ENCODE data around the gene MAGEB16. TPM values are rescaled to one million over a fixed set of nuclear protein-coding genes. Genes with fewer than 3 reads are reported as not detected.

The MAGEB16 gene
- total and polyA plus RNA-seq, 2 of the 8 experiments (the other 6 are each of a cell fraction or from before 2014, with no cell fraction given) = not detected

DNA sequence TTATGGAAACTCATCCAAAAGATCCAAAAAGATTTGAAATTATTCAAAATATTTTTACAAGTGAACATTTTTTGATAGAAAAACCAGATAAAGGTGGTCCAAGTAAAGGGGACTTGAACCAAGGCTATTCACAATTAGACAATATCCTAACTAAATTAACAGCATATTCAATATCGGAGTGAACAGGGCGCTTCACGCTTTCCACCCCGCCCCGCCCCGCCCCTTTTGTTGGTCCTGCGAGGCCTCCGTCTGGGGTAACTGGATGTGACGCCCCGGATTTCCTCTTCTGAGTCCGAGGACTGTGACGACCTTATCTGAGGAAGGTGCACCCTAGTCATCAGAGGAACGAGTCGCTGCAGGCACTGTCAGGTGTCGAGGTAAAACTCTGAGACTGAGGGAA lies at the start of gene MAGEB16 (continued):
- TF ChIP-seq, protein P1, sequence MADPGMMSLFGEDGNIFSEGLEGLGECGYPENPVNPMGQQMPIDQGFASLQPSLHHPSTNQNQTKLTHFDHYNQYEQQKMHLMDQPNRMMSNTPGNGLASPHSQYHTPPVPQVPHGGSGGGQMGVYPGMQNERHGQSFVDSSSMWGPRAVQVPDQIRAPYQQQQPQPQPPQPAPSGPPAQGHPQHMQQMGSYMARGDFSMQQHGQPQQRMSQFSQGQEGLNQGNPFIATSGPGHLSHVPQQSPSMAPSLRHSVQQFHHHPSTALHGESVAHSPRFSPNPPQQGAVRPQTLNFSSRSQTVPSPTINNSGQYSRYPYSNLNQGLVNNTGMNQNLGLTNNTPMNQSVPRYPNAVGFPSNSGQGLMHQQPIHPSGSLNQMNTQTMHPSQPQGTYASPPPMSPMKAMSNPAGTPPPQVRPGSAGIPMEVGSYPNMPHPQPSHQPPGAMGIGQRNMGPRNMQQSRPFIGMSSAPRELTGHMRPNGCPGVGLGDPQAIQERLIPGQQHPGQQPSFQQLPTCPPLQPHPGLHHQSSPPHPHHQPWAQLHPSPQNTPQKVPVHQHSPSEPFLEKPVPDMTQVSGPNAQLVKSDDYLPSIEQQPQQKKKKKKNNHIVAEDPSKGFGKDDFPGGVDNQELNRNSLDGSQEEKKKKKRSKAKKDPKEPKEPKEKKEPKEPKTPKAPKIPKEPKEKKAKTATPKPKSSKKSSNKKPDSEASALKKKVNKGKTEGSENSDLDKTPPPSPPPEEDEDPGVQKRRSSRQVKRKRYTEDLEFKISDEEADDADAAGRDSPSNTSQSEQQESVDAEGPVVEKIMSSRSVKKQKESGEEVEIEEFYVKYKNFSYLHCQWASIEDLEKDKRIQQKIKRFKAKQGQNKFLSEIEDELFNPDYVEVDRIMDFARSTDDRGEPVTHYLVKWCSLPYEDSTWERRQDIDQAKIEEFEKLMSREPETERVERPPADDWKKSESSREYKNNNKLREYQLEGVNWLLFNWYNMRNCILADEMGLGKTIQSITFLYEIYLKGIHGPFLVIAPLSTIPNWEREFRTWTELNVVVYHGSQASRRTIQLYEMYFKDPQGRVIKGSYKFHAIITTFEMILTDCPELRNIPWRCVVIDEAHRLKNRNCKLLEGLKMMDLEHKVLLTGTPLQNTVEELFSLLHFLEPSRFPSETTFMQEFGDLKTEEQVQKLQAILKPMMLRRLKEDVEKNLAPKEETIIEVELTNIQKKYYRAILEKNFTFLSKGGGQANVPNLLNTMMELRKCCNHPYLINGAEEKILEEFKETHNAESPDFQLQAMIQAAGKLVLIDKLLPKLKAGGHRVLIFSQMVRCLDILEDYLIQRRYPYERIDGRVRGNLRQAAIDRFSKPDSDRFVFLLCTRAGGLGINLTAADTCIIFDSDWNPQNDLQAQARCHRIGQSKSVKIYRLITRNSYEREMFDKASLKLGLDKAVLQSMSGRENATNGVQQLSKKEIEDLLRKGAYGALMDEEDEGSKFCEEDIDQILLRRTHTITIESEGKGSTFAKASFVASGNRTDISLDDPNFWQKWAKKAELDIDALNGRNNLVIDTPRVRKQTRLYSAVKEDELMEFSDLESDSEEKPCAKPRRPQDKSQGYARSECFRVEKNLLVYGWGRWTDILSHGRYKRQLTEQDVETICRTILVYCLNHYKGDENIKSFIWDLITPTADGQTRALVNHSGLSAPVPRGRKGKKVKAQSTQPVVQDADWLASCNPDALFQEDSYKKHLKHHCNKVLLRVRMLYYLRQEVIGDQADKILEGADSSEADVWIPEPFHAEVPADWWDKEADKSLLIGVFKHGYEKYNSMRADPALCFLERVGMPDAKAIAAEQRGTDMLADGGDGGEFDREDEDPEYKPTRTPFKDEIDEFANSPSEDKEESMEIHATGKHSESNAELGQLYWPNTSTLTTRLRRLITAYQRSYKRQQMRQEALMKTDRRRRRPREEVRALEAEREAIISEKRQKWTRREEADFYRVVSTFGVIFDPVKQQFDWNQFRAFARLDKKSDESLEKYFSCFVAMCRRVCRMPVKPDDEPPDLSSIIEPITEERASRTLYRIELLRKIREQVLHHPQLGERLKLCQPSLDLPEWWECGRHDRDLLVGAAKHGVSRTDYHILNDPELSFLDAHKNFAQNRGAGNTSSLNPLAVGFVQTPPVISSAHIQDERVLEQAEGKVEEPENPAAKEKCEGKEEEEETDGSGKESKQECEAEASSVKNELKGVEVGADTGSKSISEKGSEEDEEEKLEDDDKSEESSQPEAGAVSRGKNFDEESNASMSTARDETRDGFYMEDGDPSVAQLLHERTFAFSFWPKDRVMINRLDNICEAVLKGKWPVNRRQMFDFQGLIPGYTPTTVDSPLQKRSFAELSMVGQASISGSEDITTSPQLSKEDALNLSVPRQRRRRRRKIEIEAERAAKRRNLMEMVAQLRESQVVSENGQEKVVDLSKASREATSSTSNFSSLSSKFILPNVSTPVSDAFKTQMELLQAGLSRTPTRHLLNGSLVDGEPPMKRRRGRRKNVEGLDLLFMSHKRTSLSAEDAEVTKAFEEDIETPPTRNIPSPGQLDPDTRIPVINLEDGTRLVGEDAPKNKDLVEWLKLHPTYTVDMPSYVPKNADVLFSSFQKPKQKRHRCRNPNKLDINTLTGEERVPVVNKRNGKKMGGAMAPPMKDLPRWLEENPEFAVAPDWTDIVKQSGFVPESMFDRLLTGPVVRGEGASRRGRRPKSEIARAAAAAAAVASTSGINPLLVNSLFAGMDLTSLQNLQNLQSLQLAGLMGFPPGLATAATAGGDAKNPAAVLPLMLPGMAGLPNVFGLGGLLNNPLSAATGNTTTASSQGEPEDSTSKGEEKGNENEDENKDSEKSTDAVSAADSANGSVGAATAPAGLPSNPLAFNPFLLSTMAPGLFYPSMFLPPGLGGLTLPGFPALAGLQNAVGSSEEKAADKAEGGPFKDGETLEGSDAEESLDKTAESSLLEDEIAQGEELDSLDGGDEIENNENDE (IDR thresholded peaks at IDR 0.05; ENCODE audit: insufficient replicate concordance, low read length) = no peak
- no peak for TF ChIP-seq GTF2F1 (IDR thresholded peaks at IDR 0.05; ENCODE audit: borderline replicate concordance, low read depth, low read length)
- TF ChIP-seq, protein P2, sequence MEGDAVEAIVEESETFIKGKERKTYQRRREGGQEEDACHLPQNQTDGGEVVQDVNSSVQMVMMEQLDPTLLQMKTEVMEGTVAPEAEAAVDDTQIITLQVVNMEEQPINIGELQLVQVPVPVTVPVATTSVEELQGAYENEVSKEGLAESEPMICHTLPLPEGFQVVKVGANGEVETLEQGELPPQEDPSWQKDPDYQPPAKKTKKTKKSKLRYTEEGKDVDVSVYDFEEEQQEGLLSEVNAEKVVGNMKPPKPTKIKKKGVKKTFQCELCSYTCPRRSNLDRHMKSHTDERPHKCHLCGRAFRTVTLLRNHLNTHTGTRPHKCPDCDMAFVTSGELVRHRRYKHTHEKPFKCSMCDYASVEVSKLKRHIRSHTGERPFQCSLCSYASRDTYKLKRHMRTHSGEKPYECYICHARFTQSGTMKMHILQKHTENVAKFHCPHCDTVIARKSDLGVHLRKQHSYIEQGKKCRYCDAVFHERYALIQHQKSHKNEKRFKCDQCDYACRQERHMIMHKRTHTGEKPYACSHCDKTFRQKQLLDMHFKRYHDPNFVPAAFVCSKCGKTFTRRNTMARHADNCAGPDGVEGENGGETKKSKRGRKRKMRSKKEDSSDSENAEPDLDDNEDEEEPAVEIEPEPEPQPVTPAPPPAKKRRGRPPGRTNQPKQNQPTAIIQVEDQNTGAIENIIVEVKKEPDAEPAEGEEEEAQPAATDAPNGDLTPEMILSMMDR (IDR thresholded peaks at IDR 0.05; ENCODE audit: control extremely low read depth in 1 of 3, insufficient read depth in 1 of 3, low read depth in 1 of 3, low read length in 3 of 3) = no peak
- no peak for TF ChIP-seq NANOG (IDR thresholded peaks at IDR 0.05; ENCODE audit: insufficient read depth, low read depth, low read length, poor library complexity, severe bottlenecking)
- no peak for TF ChIP-seq CHD2 (IDR thresholded peaks at IDR 0.05; ENCODE audit: low read length)
